GM21737 (cell line): Measurements from ENCODE around the gene AP1G2.

Experiments used
- ATAC-seq: cut with Tn5 transposase; IDR thresholded peaks from one replicate; pipeline ENCODE4 v1.9.1; 2021; ENCODE audit warnings: mild to moderate bottlenecking, moderate library complexity; ENCODE audit not compliant: unreplicated experiment

The AP1G2 gene

DNA sequence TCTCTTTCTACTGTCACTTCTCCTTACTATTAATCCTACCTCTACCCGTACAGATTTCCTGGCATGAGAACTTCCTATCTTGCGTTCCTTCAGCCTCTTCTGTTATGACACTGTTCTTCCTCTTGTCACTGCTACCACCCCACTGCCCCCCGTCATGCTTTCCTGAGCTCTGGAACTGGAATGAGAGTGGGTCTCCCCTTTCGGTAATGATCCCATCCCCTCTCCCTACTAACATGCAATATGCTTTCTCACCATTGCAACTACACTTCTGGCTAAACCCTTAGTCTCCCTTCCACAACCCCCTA, 4.9 kb upstream of the AP1G2 start:
- ATAC-seq, result no peak

DNA sequence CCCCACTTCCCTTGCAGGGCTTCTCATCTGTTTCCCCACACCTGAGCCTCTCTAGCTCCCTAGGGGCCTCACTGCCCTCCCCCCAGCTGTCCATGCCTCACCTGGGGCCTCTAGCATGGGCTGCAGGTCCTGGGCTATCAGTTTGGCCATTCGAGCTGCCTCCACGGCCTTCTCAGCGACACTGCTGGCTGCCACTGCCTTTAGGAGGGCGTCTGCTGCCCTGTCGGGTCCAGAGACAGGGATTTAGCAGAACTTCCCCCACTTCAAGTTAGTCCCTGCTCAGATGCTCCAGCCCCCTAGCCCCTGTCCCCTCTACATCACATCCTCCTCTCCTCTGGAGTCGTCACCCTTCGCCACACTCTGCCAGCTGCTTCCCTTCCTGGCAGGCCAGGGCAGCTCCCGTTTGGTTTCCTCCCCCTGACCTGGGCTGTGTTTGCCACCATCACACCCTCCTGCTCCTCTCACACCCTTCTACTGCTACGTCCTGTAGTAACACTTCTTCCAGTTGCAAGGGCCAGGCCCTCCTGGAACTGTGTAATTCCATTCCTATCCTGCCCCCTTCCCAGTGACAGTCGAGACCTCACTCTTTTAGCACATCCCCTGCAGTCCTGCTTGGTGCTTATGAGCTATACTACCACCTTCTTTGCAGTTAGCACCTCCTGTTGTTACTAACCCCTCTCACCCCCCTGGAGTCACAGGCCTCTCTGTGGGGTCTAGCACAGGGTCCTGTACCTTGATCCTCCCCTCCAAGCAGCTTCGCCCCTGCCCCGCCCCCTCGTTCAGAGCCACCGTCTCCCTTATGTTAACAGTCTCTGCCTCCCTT, 4.3 kb upstream of the AP1G2 start:
- no peak for ATAC-seq

- ATAC-seq, result no peak
These were observed 3.4 kb upstream of the AP1G2 start for GRCh38 chr14:23570806-23571483.

DNA sequence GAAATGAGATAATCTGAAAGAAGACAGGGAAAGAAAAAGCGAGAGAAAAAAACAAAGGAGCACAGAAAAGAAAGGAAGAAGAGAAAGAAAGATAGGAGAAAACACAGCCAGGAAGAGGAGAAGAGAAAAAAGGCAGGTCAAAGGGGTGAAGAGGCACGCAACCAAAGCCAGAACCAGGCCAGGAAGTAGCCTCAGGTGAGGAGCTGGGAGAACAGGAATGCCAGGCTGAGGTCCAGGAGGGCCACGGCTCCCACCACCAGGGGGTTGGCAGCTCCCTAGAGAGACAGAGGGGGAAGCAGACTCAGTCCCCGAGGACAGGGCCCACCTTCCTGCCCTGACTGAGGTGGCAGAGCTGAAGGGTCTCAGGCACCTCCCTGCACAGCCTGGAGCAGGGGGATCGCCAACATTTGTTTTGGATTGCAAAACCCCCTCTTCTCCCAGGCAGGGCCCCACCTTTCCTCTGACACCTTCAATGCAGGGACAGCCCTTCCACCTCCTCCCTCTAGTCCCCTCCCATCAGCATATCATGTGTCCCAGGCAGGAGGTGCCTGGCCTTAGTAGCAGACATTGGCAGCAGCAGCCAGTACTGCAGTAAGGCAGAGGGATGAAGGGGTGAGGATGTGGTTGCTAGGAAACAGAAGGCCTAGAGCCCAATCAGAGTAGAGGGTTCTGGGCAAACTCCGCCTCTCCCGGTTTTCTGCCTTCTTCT, 2.0 kb upstream of the AP1G2 start:
- no peak for ATAC-seq

GRCh38 chr14:23568600-23569331, 1.2 kb upstream of the AP1G2 start:
- ATAC-seq, result no peak

DNA sequence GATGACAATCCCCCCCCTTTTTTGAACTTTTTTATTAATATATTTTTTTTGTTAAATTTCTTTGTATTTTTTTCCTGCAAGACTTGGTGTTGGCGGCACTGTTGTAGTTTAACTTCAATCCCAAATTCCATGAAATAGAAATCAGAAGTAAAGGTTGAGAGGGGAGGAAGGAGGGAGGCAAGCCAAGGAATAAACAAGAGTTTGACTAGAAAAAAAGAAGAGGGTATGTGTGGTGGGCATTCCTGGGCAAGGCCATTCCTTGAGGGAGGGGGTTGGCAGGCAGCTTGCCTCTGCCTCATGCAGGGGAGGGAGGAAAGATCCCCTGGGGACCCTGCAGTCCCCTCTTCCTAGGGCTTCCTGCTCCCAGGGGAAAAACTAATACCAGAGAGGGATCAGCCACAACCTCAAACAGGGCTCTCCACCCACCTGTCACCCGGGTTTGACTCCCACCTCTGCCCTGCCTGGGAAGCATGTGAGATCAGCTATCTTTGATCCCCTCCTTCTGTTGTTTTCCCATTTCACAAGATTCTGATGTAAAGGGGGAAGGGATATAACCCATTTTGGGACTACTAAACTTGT, 519 bp upstream of the AP1G2 start:
- no peak for ATAC-seq

- no peak for ATAC-seq
These were observed 809 bp downstream of the AP1G2 start for GRCh38 chr14:23566778-23567185.

GRCh38 chr14:23566112-23566777, 1.3 kb downstream of the AP1G2 start:
- ATAC-seq, result no peak

DNA sequence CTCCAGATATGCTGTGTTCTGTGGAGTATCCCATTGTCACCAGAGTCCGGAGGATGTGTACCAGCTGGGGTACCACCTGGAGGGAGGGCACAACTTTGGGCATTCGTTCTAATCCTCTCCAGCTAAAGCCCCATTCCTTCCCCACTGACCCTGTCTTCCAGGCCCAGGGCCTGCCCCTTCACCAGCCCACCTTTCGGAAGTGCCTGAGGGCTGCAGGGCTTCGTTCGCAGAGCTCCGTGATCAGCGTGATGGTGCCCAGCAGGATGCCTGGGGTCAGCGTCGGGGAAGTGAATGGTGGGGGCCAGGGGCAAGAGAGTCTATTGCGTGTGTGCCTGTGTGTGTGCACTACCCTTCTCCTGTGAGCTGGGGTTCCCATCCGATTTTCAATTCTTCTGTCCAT, 2.0 kb downstream of the AP1G2 start:
- no peak for ATAC-seq

- no peak for ATAC-seq
These were observed 2.7 kb downstream of the AP1G2 start for GRCh38 chr14:23564876-23565275.

GRCh38 chr14:23564181-23564812, 3.3 kb downstream of the AP1G2 start:
- no peak for ATAC-seq

- ATAC-seq, result no peak
These were observed 4.0 kb downstream of the AP1G2 start for GRCh38 chr14:23563473-23564180.

DNA sequence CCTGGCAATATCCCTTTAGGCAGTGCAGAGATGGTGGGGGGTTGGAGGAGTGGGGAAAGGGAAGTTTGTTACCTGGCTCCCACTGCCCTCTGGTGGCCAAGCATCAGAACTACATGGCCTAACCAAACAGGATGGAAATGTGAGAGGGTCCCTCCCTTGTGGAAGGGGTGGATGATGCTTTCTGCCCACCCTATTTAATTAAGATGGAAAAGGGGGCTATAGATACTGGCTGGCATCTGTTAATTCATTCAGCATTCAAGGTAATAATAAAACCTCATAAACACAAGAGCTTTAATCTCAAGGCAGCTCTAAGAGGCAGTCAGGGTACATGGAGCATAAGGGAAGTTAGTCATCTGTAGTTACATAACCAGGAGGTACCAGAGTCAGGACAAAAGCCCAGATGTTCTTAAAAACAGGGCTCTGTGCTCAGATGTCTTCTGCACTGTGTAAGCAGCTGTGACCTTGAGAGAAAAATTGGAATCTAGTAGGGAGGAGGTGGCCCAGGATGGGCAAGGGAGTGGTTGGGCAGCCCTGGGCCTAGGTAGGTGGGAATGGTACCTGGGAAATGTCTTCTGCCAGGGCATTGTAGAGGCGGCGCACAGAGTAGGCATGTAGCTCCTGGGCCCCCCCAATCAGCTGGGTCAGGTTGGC, 4.6 kb downstream of the AP1G2 start:
- no peak for ATAC-seq

DNA sequence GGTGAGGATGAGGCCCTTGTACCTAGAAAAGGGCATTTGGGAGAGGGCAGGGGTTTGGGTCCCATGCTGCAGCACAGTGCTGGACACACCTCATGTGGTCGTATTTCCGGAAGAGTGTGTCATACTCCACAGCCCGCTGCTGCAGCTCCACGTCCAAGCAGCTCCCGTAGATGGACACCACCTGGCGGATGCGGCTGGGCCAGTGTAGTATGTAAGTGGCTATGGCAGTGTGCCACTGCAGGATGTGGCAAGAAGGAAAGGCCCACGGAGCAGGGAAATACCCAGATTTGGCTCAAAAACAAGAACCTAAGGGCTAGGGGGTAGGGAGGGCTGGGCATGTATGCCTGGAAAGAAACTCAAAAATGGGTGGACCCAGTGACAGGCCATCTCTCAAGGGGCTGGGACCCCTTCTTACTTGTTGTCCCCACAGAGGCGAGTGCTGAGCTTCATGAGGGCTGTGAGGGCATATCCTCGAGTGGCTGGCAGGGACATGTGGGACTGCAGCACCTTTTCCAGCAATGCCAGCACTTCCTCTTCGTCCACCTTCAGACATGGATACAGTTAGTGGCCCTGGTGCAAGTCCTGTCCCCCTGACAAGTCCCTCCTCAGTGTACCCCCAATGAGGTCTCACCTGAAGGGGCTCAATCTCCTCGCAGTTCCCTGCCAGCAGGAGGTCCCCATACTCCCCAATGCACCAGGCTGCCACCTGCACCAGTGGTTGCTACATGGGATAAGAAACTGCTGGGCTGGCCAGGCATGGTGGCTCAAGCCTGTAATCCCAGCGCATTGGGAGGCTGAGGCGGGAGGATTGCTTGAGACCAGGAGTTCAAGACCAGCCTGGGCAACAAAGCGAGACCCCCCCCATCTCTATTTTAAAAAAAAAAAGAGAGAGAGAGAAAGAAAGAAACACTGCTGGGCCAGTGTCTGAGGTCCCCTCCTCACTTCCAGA, 5.4 kb downstream of the AP1G2 start:
- no peak for ATAC-seq

GRCh38 chr14:23561259-23561658, 6.3 kb downstream of the AP1G2 start:
- ATAC-seq, result no peak

DNA sequence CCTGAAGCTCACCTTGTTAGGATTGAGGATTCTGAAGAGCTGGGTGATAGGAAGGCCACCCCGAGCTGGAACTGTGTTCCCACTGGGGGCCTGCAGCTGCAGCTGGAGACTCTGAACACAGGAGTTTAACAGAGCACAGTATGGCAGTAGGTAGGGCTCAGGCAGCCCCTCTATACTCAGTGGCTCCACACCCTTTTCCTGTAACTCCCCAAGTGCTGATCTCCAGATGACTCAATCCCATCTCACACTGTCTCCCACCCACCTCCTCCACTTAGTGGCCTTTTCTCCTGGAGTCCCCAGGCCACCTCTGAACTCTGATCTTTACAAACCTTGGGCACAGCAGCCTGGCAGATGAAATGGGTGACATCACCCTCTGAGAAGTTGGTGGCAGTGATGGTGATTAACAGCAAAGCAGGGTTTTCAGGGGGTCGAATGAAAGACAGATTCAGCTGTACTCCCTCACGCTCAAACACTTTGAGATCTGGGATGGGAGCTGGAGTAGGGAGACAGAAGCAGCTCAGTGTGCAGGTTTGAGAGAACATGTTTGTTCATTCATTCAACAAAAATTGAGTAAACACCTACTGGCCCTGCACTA, 7.6 kb downstream of the AP1G2 start:
- no peak for ATAC-seq
